Measurements from ENCODE around the gene DPP10.

The DPP10 gene

GRCh38 chr2:114859726-114860510 is 417.5 kb downstream of the DPP10 start:
- no peaks in the 10 kb centered on the region for H3K27me3 ChIP-seq (ENCODE audit: insufficient read depth, low read length, poor library complexity)
- no peaks in the 10 kb centered on the region for H3K4me1 ChIP-seq (ENCODE audit: insufficient read depth, low read length)
- no peaks in the 10 kb centered on the region for H3K79me2 ChIP-seq (ENCODE audit: insufficient read depth, low read length)
- DNase-seq (no peak), ATAC-seq (ENCODE audit: insufficient read depth, low read depth) (no peak)
- H3K9ac ChIP-seq (ENCODE audit: low read depth, low read length): no peak overlapping the region
- no peak overlapping the region for H2AFZ ChIP-seq (ENCODE audit: low read depth, low read length)
- no peaks in the 10 kb centered on the region for H4K20me1 ChIP-seq (ENCODE audit: insufficient read depth, low read length)
- H3K9me3 ChIP-seq (ENCODE audit: insufficient read depth, low read length, severe bottlenecking): no peaks in the 10 kb centered on the region
- no peak overlapping the region for H3K27ac ChIP-seq (ENCODE audit: low read length)
- H3K4me2 ChIP-seq (ENCODE audit: insufficient read depth, low read length): no peak overlapping the region
- no peaks in the 10 kb centered on the region for H3K36me3 ChIP-seq (ENCODE audit: insufficient read depth, low read length)
- TF ChIP-seq EZH2 (IDR thresholded peaks at IDR 0.05; ENCODE audit: borderline replicate concordance, low read depth, low read length, severe bottlenecking) (no peak), CTCF (IDR thresholded peaks at IDR 0.05; ENCODE audit: borderline replicate concordance, extremely low read depth, low read length, poor library complexity, severe bottlenecking) (no peak)
- no peak overlapping the region for H3K4me3 ChIP-seq (ENCODE audit: low read depth in 1 of 2, low read length in 2 of 2)

DNA sequence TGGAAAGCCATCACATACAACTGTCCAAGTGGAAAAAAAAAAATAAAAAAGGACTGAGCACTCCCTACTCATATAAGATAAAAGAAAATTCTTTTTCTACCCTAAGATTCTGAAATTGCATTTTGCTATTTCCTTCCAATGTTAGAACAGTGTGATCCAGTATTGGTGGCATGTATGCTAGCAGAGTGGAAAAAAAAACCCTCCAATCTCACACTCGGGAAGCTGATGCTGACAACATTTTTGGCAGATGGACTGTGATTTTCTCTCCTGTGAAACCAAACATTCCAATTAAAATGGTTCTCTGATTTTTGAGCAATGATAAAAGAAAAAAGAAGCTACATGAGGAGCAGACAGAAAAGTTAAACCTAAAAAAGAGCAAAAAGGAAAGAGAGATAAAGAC is 419.8 kb downstream of the DPP10 start:
- Histone ChIP-seq H2AFZ (ENCODE audit: low read depth, low read length) (no peak overlapping the region), H3K79me2 (ENCODE audit: insufficient read depth, low read length) (no peaks in the 10 kb centered on the region), H3K4me2 (ENCODE audit: insufficient read depth, low read length) (no peak overlapping the region), H4K20me1 (ENCODE audit: insufficient read depth, low read length) (no peaks in the 10 kb centered on the region), H3K9me3 (ENCODE audit: insufficient read depth, low read length, severe bottlenecking) (no peaks in the 10 kb centered on the region), H3K27ac (ENCODE audit: low read length) (no peak overlapping the region), H3K27me3 (ENCODE audit: insufficient read depth, low read length, poor library complexity) (no peaks in the 10 kb centered on the region), H3K4me1 (ENCODE audit: insufficient read depth, low read length) (no peaks in the 10 kb centered on the region), H3K36me3 (ENCODE audit: insufficient read depth, low read length) (no peaks in the 10 kb centered on the region), H3K4me3 (ENCODE audit: low read depth in 1 of 2, low read length in 2 of 2) (no peak overlapping the region), H3K9ac (ENCODE audit: low read depth, low read length) (no peak overlapping the region)
- no peak for ATAC-seq (ENCODE audit: insufficient read depth, low read depth)
- no peak for TF ChIP-seq CTCF (IDR thresholded peaks at IDR 0.05; ENCODE audit: borderline replicate concordance, extremely low read depth, low read length, poor library complexity, severe bottlenecking)
- no peak for TF ChIP-seq EZH2 (IDR thresholded peaks at IDR 0.05; ENCODE audit: borderline replicate concordance, low read depth, low read length, severe bottlenecking)
- DNase-seq: no peak

- no peaks in the 10 kb centered on the region for H3K36me3 ChIP-seq (ENCODE audit: insufficient read depth, low read length)
- no peaks in the 10 kb centered on the region for H3K4me1 ChIP-seq (ENCODE audit: insufficient read depth, low read length)
- no peak overlapping the region for H3K4me3 ChIP-seq (ENCODE audit: low read depth in 1 of 2, low read length in 2 of 2)
- no peaks in the 10 kb centered on the region for H3K27me3 ChIP-seq (ENCODE audit: insufficient read depth, low read length, poor library complexity)
- no peak overlapping the region for H2AFZ ChIP-seq (ENCODE audit: low read depth, low read length)
- H3K79me2 ChIP-seq (ENCODE audit: insufficient read depth, low read length): no peaks in the 10 kb centered on the region
- no peaks in the 10 kb centered on the region for H4K20me1 ChIP-seq (ENCODE audit: insufficient read depth, low read length)
- ATAC-seq (ENCODE audit: insufficient read depth, low read depth): no peak
- no peak overlapping the region for H3K4me2 ChIP-seq (ENCODE audit: insufficient read depth, low read length)
- no peak overlapping the region for H3K9ac ChIP-seq (ENCODE audit: low read depth, low read length)
- H3K9me3 ChIP-seq (ENCODE audit: insufficient read depth, low read length, severe bottlenecking): no peaks in the 10 kb centered on the region
- DNase-seq: no peak
- TF ChIP-seq EZH2 (IDR thresholded peaks at IDR 0.05; ENCODE audit: borderline replicate concordance, low read depth, low read length, severe bottlenecking) (no peak), CTCF (IDR thresholded peaks at IDR 0.05; ENCODE audit: borderline replicate concordance, extremely low read depth, low read length, poor library complexity, severe bottlenecking) (no peak)
- H3K27ac ChIP-seq (ENCODE audit: low read length): no peak overlapping the region
Observed at GRCh38 chr2:114864901-114865300, 422.5 kb downstream of the DPP10 start.

All from DND-41 (cell line).